ENCODE results near the gene PLSCR5.
A peak's percentile ranks its signal among the peaks of the same experiment; 100 is the strongest.

PLSCR5 gene

GRCh38 chr3:146540978-146541377 is 64.2 kb downstream of the PLSCR5 start:
- TF ChIP-seq CTCF (IDR thresholded peaks at IDR 0.05): no peak
- Histone ChIP-seq H3K4me3 (peak overlapping the region; percentile 77), H3K27ac (peak overlapping the region in 1 of 2 donors; percentile 46)
- DNase-seq (ENCODE audit: low spot score): no peak

DNA sequence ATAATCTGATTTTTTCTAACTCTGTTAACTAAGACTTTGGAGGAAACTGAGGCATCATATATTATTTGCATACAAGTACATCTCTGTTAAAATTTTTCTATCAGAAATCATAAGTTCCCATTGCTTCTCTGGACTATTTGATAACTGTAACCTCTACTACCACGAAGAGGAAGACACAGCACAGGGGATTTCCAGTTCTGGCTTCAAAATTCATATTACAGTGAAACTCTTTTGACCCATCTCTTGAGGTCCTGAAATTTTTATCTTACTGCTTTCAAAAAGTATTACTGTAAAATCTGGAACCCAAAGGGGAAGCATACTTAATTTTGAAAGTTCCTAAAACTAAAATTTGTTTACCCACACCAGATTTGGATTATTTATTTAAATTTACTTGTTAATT is 64.9 kb downstream of the PLSCR5 start:
- no peak for DNase-seq (ENCODE audit: low spot score)
- TF ChIP-seq CTCF (IDR thresholded peaks at IDR 0.05): no peak
- peak overlapping the region in 1 of 2 donors; percentile 46 for H3K27ac ChIP-seq
- no peak overlapping the region for H3K4me3 ChIP-seq

GRCh38 chr3:146539315-146539714 is 65.8 kb downstream of the PLSCR5 start:
- Histone ChIP-seq H3K4me3 (no peak overlapping the region), H3K27ac (peak overlapping the region in 1 of 2 donors; percentile 4)
- no peak for TF ChIP-seq CTCF (IDR thresholded peaks at IDR 0.05)
- DNase-seq (ENCODE audit: low spot score): no peak

- peak overlapping the region in 1 of 2 donors; percentile 35 for H3K27ac ChIP-seq
- H3K4me3 ChIP-seq: no peak overlapping the region
Measured at GRCh38 chr3:146537603-146538002, 67.5 kb downstream of the PLSCR5 start.

DNA sequence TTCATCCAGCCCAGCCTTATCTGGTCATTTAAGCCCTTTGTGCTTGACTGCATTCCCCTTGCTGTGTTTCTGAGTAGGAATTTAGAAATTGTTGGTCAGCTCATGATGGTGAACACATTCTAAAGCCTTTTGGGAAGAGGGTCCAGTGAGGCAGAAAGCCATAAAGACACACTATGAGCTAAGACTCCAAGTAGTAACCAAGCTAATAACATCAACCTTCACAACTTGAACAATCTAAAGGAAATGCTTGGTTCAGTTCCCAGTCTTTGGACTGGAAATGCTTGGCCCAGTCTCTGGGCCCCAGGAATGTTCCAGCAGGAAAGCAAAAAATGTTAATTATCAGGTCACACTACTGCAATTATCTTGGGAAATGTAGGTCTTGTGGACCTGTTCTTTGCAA is 68.5 kb downstream of the PLSCR5 start:
- TF ChIP-seq CTCF (IDR thresholded peaks at IDR 0.05): no peak
- H3K4me3 ChIP-seq: peak overlapping the region; percentile 22
- DNase-seq (ENCODE audit: low spot score): no peak
- H3K27ac ChIP-seq: no peak overlapping the region

More at GRCh38 chr3:146537603-146538002, 67.5 kb downstream of the PLSCR5 start:
- TF ChIP-seq CTCF (IDR thresholded peaks at IDR 0.05): no peak
- no peak for DNase-seq (ENCODE audit: low spot score)
